ENCODE data around the gene TENM4. TPM values are rescaled to one million over a fixed set of nuclear protein-coding genes. Genes with fewer than 3 reads are reported as not detected.

TENM4 gene
- total and polyA plus RNA-seq, 2 donors = 1.5 to 27.8 TPM

DNA sequence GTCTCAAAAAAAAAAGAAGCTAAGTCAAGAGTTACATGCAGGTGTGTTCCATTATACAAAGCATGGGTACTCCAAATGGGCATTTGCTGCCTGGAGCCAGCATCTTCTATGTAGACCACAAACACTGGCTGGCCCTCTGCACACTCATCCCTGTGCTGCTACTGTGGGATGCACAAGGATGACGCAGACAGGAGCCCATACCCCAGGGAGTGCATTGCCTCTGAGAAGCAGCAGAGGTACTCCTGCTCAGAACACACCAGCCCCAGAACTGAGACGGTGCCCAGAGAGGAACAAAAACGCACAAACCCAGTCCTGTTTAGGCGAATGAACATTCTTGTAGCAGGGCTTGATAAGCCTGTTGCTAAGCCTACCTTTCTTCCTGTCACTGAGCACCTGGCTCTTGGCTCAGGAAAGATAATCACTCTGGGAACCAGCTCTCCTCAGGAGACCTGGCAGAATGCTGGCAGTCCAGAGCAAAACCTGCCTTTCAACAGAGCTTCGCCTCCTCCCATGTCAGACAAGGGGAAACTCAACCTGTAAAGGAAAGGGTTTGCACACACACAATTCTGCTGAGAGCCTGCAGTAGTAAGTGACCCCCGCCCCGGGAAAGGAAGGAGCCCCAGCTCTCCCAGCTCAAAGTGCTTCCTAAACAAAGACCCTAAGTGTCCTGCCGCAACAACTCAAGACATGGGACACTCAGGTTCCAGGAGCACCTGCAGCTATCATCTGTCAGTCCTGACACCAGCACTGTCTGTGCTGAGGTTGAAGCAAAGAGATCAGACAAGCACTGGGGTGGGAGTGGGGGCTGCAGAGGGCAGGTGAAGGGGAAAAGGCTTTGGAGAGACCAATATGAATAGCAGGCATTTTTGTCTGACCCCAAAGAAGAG is 145.7 kb downstream of the TENM4 start:
- Histone ChIP-seq H3K27ac (ENCODE audit: low read depth) (no peak overlapping the region), H3K4me1 (ENCODE audit: insufficient read depth) (no peaks in the 10 kb centered on the region), H3K36me3 (ENCODE audit: insufficient read depth) (no peaks in the 10 kb centered on the region), H3K4me3 (ENCODE audit: low read depth, low read length) (no peak overlapping the region)
- 79% methylated on average over 8 of the region's 8 CpGs for WGBS
- DNase-seq (ENCODE audit: extremely low spot score) = no peak

- Histone ChIP-seq H3K4me3 (ENCODE audit: low read depth, low read length) (no peak overlapping the region), H3K36me3 (ENCODE audit: insufficient read depth) (no peaks in the 10 kb centered on the region)
These were observed 148.9 kb downstream of the TENM4 start for GRCh38 chr11:79291948-79292347.

DNA sequence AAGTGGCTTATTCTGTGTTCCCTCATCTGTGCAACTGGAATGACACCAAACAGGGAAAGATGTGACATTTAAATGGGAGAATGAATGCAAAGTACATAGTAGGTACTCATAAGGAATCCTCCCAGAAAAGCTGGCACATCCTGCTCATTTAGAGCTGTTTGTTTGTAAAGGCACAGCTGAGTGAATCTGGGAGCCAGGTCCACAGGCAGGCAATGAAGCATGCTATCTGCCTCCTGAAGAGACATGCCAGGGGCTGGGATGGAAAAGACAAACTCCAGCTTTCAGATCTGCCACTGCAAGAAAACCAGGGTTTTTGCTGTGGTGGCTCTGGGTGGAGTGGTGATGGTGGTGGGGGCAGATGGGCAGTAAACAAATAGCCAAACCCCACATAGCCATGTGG is 150.1 kb downstream of the TENM4 start:
- Histone ChIP-seq H3K4me1 (ENCODE audit: insufficient read depth) (no peaks in the 10 kb centered on the region), H3K36me3 (ENCODE audit: insufficient read depth) (no peaks in the 10 kb centered on the region), H3K4me3 (ENCODE audit: low read depth, low read length) (no peak overlapping the region), H3K27ac (ENCODE audit: low read depth) (no peak overlapping the region)
- DNase-seq (ENCODE audit: extremely low spot score) = no peak

More at GRCh38 chr11:79291948-79292347, 148.9 kb downstream of the TENM4 start:
- H3K4me1 ChIP-seq (ENCODE audit: insufficient read depth) = no peaks in the 10 kb centered on the region
- DNase-seq (ENCODE audit: extremely low spot score) = no peak
- H3K27ac ChIP-seq (ENCODE audit: low read depth) = no peak overlapping the region
- WGBS = 83% methylated on average over 4 of the region's 4 CpGs

GRCh38 chr11:79287952-79288351 is 152.9 kb downstream of the TENM4 start:
- H3K27ac ChIP-seq (ENCODE audit: low read depth) = no peak overlapping the region
- H3K4me3 ChIP-seq (ENCODE audit: low read depth, low read length) = no peak overlapping the region
- H3K36me3 ChIP-seq (ENCODE audit: insufficient read depth) = no peaks in the 10 kb centered on the region
- DNase-seq (ENCODE audit: extremely low spot score) = no peak
- no peaks in the 10 kb centered on the region for H3K4me1 ChIP-seq (ENCODE audit: insufficient read depth)

DNA sequence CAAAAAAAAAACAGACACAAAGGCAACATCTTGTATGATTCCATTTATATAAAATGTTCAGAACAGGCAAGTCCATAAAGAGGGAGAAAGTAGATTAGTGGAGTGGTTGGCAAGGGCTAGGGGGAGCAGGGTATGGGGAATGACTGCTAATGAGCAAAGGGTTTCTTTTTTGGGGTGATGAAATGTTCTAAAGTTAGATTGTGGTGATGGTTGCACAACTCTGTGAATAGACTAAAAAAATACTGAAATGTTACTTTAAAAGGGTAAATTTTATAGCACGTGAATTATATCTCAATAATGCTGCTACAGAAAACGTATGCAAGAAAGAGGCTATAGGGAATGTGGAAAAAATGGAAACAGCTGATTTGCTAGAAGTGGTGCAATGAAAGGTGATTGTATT is 155.1 kb downstream of the TENM4 start:
- H3K4me1 ChIP-seq (ENCODE audit: insufficient read depth) = no peaks in the 10 kb centered on the region
- no peak overlapping the region for H3K27ac ChIP-seq (ENCODE audit: low read depth)
- no peak overlapping the region for H3K4me3 ChIP-seq (ENCODE audit: low read depth, low read length)
- DNase-seq (ENCODE audit: extremely low spot score) = no peak
- H3K36me3 ChIP-seq (ENCODE audit: insufficient read depth) = no peaks in the 10 kb centered on the region
- 72% methylated on average over 2 of the region's 2 CpGs for WGBS

- Histone ChIP-seq H3K27ac (ENCODE audit: low read depth) (no peak overlapping the region), H3K4me3 (ENCODE audit: low read depth, low read length) (no peak overlapping the region), H3K4me1 (ENCODE audit: insufficient read depth) (no peaks in the 10 kb centered on the region), H3K36me3 (ENCODE audit: insufficient read depth) (no peaks in the 10 kb centered on the region)
- DNase-seq (ENCODE audit: extremely low spot score) = no peak
- 44% methylated on average over 2 of the region's 2 CpGs for WGBS
These were observed 164.0 kb downstream of the TENM4 start for GRCh38 chr11:79276736-79277325.

- H3K27ac ChIP-seq (ENCODE audit: low read depth) = no peak overlapping the region
- WGBS = 23% methylated on average over 9 of the region's 9 CpGs
- no peak for DNase-seq (ENCODE audit: extremely low spot score)
- H3K4me3 ChIP-seq (ENCODE audit: low read depth, low read length) = no peak overlapping the region
- no peaks in the 10 kb centered on the region for H3K36me3 ChIP-seq (ENCODE audit: insufficient read depth)
- no peaks in the 10 kb centered on the region for H3K4me1 ChIP-seq (ENCODE audit: insufficient read depth)
These were observed 166.0 kb downstream of the TENM4 start for GRCh38 chr11:79274636-79275331.

DNA sequence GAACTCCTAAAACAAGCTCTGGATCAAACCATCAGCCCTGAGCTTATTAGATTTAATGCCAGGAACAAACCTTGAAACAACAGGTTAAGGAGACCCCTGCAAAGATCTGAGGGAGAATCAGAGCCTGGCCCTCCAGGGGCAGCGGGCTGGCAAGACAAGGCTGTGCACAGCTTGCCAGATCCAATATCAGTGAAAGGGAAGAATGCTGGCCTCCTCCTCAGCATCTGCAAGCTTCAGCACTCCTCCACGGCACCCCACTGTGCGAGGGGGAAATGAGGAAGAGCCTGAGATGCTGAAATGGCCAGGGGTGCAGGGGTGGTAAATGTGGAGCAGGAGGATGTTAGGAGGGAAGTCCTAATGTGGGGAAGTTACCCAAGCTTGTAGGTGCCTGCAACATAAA is 167.0 kb downstream of the TENM4 start:
- Histone ChIP-seq H3K4me3 (ENCODE audit: low read depth, low read length) (no peak overlapping the region), H3K4me1 (ENCODE audit: insufficient read depth) (no peaks in the 10 kb centered on the region), H3K27ac (ENCODE audit: low read depth) (no peak overlapping the region), H3K36me3 (ENCODE audit: insufficient read depth) (no peaks in the 10 kb centered on the region)
- DNase-seq (ENCODE audit: extremely low spot score) = no peak
- WGBS = 91% methylated on average over 3 of the region's 3 CpGs

GRCh38 chr11:79269611-79270307 is 171.1 kb downstream of the TENM4 start:
- H3K27ac ChIP-seq (ENCODE audit: low read depth) = no peak overlapping the region
- WGBS = 84% methylated on average over 6 of the region's 6 CpGs
- H3K4me1 ChIP-seq (ENCODE audit: insufficient read depth) = no peaks in the 10 kb centered on the region
- no peak for DNase-seq (ENCODE audit: extremely low spot score)
- H3K4me3 ChIP-seq (ENCODE audit: low read depth, low read length) = no peak overlapping the region
- H3K36me3 ChIP-seq (ENCODE audit: insufficient read depth) = no peaks in the 10 kb centered on the region

GRCh38 chr11:79266396-79266795 is 174.4 kb downstream of the TENM4 start:
- 90% methylated on average over 1 of the region's 1 CpG for WGBS
- no peaks in the 10 kb centered on the region for H3K36me3 ChIP-seq (ENCODE audit: insufficient read depth)

DNA sequence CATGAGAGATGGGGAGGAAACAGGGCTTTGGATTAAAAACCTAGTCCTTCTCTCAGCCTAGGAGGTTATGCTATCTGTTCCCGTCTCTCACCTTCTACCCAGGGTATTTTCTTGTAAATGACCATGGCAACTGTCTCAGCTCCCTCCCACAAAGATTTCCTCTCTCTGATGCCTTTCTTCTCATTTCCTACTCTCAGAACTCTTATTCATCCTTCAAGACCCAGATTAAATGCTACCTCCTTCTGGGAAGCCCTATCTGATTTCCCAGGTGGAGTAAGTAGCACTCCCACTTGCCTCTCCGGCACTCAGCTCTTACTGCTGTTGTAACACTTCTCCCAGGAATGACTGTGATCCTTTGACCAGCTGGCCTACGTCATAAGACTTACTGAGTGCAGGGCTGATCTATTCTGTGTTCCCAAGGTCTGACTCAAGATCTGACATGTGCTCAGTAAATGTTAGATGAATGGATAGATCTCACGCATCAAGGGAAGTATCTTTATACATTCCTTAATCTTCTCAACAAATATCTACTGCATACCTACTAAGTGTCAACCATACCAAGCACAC is 175.0 kb downstream of the TENM4 start:
- no peak overlapping the region for H3K27ac ChIP-seq (ENCODE audit: low read depth)
- no peaks in the 10 kb centered on the region for H3K36me3 ChIP-seq (ENCODE audit: insufficient read depth)
- DNase-seq (ENCODE audit: extremely low spot score) = no peak
- WGBS = 63% methylated on average over 4 of the region's 4 CpGs
- H3K4me1 ChIP-seq (ENCODE audit: insufficient read depth) = no peaks in the 10 kb centered on the region
- no peak overlapping the region for H3K4me3 ChIP-seq (ENCODE audit: low read depth, low read length)

More at GRCh38 chr11:79266396-79266795, 174.4 kb downstream of the TENM4 start:
- Histone ChIP-seq H3K27ac (ENCODE audit: low read depth) (no peak overlapping the region), H3K4me1 (ENCODE audit: insufficient read depth) (no peaks in the 10 kb centered on the region), H3K4me3 (ENCODE audit: low read depth, low read length) (no peak overlapping the region)
- DNase-seq (ENCODE audit: extremely low spot score) = no peak

DNA sequence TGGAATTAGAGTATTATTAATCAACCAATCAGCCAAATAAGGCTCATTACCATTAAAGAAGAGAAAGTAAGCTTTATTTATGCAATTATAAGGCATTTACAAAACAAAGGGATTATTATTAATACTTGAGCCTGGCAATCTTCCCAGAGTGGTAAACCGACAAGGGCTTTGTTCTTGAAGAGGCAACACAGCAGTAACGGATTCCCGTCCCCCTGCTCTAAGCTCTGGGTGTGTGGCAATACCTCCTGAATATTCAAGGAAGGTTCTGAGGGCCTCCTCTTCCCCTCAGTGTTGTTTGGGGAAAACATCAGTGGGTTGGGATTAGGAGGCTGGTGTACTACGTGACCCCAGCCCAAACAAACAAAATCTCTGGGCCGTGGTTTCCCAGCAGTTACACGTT is 176.5 kb downstream of the TENM4 start:
- H3K36me3 ChIP-seq (ENCODE audit: insufficient read depth) = no peaks in the 10 kb centered on the region
- 71% methylated on average over 6 of the region's 6 CpGs for WGBS
- H3K27ac ChIP-seq (ENCODE audit: low read depth) = no peak overlapping the region
- no peaks in the 10 kb centered on the region for H3K4me1 ChIP-seq (ENCODE audit: insufficient read depth)
- no peak for DNase-seq (ENCODE audit: extremely low spot score)
- H3K4me3 ChIP-seq (ENCODE audit: low read depth, low read length) = no peak overlapping the region

- 50% methylated on average over 7 of the region's 7 CpGs for WGBS
- Histone ChIP-seq H3K36me3 (ENCODE audit: insufficient read depth) (no peaks in the 10 kb centered on the region), H3K4me3 (ENCODE audit: low read depth, low read length) (no peak overlapping the region), H3K27ac (ENCODE audit: low read depth) (no peak overlapping the region), H3K4me1 (ENCODE audit: insufficient read depth) (no peaks in the 10 kb centered on the region)
- no peak for DNase-seq (ENCODE audit: extremely low spot score)
These were observed 177.8 kb downstream of the TENM4 start for GRCh38 chr11:79263001-79263400.

Data from urinary bladder (tissue), 4 donors.